Naive thymus-derived CD8-positive, alpha-beta T cell (primary cell): ENCODE data around the gene HOXC10. TPM values are rescaled to one million over a fixed set of nuclear protein-coding genes. Genes with fewer than 3 reads are reported as not detected.

Experiments used
- ATAC-seq, 2 donors: fragments of 150-1000 bp; cut with Tn5 transposase in 1 of 2; sonication (Bioruptor Pico), chemical (Tn5 transposase) in 1 of 2; 1 replicate in 1 of 2; 2 replicates in 1 of 2; pipeline ENCODE4 v1.10.0; 2021; ENCODE audit warnings: mild to moderate bottlenecking in 2 of 2, moderate library complexity in 2 of 2
- POLR2A ChIA-PET: fragments of 350-600 bp; sonication (Branson Sonifier 250); formaldehyde crosslinking; loops from one replicate; lab custom pipeline; 2021; ENCODE audit warnings: antibody characterized with exemption; lab: Charles Lee
- DNase-seq, 10 donors: peaks; one replicate each; pipeline versions ENCODE4 v3.0.0 to v3.0.0-alpha.2; 2020 to 2022
- H3K27ac Mint-ChIP-seq, 10 donors: one replicate each; pipeline ENCODE4 v1.8.0; 2020 to 2022; ENCODE audit warnings: mild to moderate bottlenecking in 10 of 10, mixed read lengths in 10 of 10, moderate library complexity in 4 of 10, inconsistent platforms in 1 of 10
- H3K27me3 Mint-ChIP-seq, 5 donors: one replicate each; pipeline ENCODE4 v1.8.0; 2021 to 2022; ENCODE audit warnings: mixed read lengths in 5 of 5
- H3K36me3 Mint-ChIP-seq, 3 donors: one replicate each; pipeline ENCODE4 v1.8.0; 2020 to 2022; ENCODE audit warnings: mixed read lengths in 3 of 3, mild to moderate bottlenecking in 2 of 3, inconsistent platforms in 1 of 3
- H3K4me1 Mint-ChIP-seq, 4 donors: one replicate each; pipeline ENCODE4 v1.8.0; 2021 to 2022; ENCODE audit warnings: mixed read lengths in 4 of 4
- H3K4me3 Mint-ChIP-seq, 10 donors: one replicate each; pipeline ENCODE4 v1.8.0; 2020 to 2022; ENCODE audit warnings: mild to moderate bottlenecking in 10 of 10, mixed read lengths in 10 of 10, moderate library complexity in 6 of 10, inconsistent platforms in 1 of 10
- H3K9me3 Mint-ChIP-seq, 9 donors: one replicate each; pipeline ENCODE4 v1.8.0; 2020 to 2022; ENCODE audit warnings: mixed read lengths in 9 of 9, mild to moderate bottlenecking in 3 of 9, inconsistent platforms in 1 of 9, moderate library complexity in 1 of 9
- polyA plus RNA-seq, 3 donors: library from polyadenylated mRNA; unstranded; fragments of 300-500 nt; fragmentation: Illumina TruSeq; gene quantifications; one replicate each; pipeline ENCODE4 v1.2.3, GENCODE V29; 2021
- total RNA-seq, 8 experiments: library from RNA in 2 of 8; stranded (reverse) in 2 of 8; gene quantifications; one replicate each; pipeline ENCODE4 v1.2.3 and lab custom pipeline; 2021 to 2026

HOXC10 gene
- total and polyA plus RNA-seq, 5 experiments from 2014 or later = not detected

- no peak for ATAC-seq
- Mint-ChIP-seq H3K27ac (peak overlapping the region in 5 of 10 donors; percentile 37 to 91 (median 66)), H3K36me3 (peaks cover 2 to 5% (median 5%) of the 10 kb centered on the region in 3 donors), H3K4me1 (peaks cover 13 to 55% (median 28%) of the 10 kb centered on the region in 4 donors), H3K4me3 (peak overlapping the region in 5 of 10 donors; percentile 8 to 70 (median 41)), H3K9me3 (peaks cover 0 to 15% (median 2%) of the 10 kb centered on the region in 9 donors), H3K27me3 (peaks cover 54 to 96% (median 73%) of the 10 kb centered on the region in 5 donors)
- DNase-seq = no peak
- POLR2A ChIA-PET = interaction anchor here (0.6 kb wide), 1 partner anchor 614 kb away, joined by 3 read pairs; no protein-coding TSS in a partner anchor
Observed at GRCh38 chr12:53952871-53953734, 31.8 kb upstream of the HOXC10 start.

GRCh38 chr12:53953831-53954693 is 30.9 kb upstream of the HOXC10 start:
- POLR2A ChIA-PET = no interaction called here
- ATAC-seq (no peak), DNase-seq (no peak)
- Mint-ChIP-seq H3K27me3 (peaks cover 50 to 95% (median 73%) of the 10 kb centered on the region in 5 donors), H3K4me3 (peak overlapping the region in 5 of 10 donors; percentile 11 to 24 (median 19)), H3K27ac (peak overlapping the region in 4 of 10 donors; percentile 31 to 86 (median 50)), H3K9me3 (peaks cover 0 to 15% (median 0%) of the 10 kb centered on the region in 9 donors), H3K4me1 (peaks cover 15 to 55% (median 28%) of the 10 kb centered on the region in 4 donors), H3K36me3 (peaks cover 2 to 5% (median 4%) of the 10 kb centered on the region in 3 donors)

GRCh38 chr12:53954694-53955035 is 30.3 kb upstream of the HOXC10 start, which contains the start of gene HOXC12:
HOXC12 (plus strand) TSS chr12:53954903; CDS start chr12:53954930, 27 bp downstream.
- H3K36me3 Mint-ChIP-seq = peaks cover 3 to 5% (median 4%) of the 10 kb centered on the region in 3 donors
- POLR2A ChIA-PET = no interaction called here
- ATAC-seq (no peak), DNase-seq (no peak)
- H3K27ac Mint-ChIP-seq = peak within 1 kb of the TSS in 4 of 10 donors; percentile 46 to 86 (median 59)
- H3K27me3 Mint-ChIP-seq = peaks cover 49 to 95% (median 73%) of the 10 kb centered on the region in 5 donors
- peaks cover 0 to 15% (median 0%) of the 10 kb centered on the region in 9 donors for H3K9me3 Mint-ChIP-seq
- H3K4me3 Mint-ChIP-seq = peak within 1 kb of the TSS in 8 of 10 donors; percentile 8 to 60 (median 22)
- peaks cover 15 to 58% (median 28%) of the 10 kb centered on the region in 4 donors for H3K4me1 Mint-ChIP-seq

GRCh38 chr12:53955036-53955775 is 29.7 kb upstream of the HOXC10 start:
- peaks cover 15 to 60% (median 31%) of the 10 kb centered on the region in 4 donors for H3K4me1 Mint-ChIP-seq
- peaks cover 5 to 6% (median 5%) of the 10 kb centered on the region in 3 donors for H3K36me3 Mint-ChIP-seq
- peak overlapping the region in 6 of 10 donors; percentile 15 to 60 (median 36) for H3K4me3 Mint-ChIP-seq
- DNase-seq (no peak), ATAC-seq (no peak)
- POLR2A ChIA-PET = no interaction called here
- peaks cover 52 to 95% (median 73%) of the 10 kb centered on the region in 5 donors for H3K27me3 Mint-ChIP-seq
- H3K27ac Mint-ChIP-seq = peak overlapping the region in 1 of 10 donors; percentile 86
- H3K9me3 Mint-ChIP-seq = peaks cover 0 to 15% (median 0%) of the 10 kb centered on the region in 9 donors

- Mint-ChIP-seq H3K4me1 (peaks cover 15 to 55% (median 34%) of the 10 kb centered on the region in 4 donors), H3K4me3 (peak overlapping the region in 7 of 10 donors; percentile 4 to 60 (median 36)), H3K9me3 (peaks cover 0 to 15% (median 0%) of the 10 kb centered on the region in 9 donors), H3K27me3 (peaks cover 52 to 95% (median 73%) of the 10 kb centered on the region in 5 donors), H3K36me3 (peaks cover 5 to 10% (median 6%) of the 10 kb centered on the region in 3 donors), H3K27ac (peak overlapping the region in 2 of 10 donors; percentile 63 to 83)
- DNase-seq (no peak), ATAC-seq (no peak)
- POLR2A ChIA-PET = no interaction called here
Observed at GRCh38 chr12:53955776-53956250, 29.1 kb upstream of the HOXC10 start.

GRCh38 chr12:53956251-53956887 is 28.6 kb upstream of the HOXC10 start:
- peak; percentile 55 to 64 for ATAC-seq
- Mint-ChIP-seq H3K9me3 (peaks cover 0 to 15% (median 0%) of the 10 kb centered on the region in 9 donors), H3K27me3 (peaks cover 48 to 91% (median 69%) of the 10 kb centered on the region in 5 donors), H3K27ac (peak overlapping the region in 1 of 10 donors; percentile 83), H3K36me3 (peaks cover 5 to 10% (median 6%) of the 10 kb centered on the region in 3 donors), H3K4me3 (peak overlapping the region in 6 of 10 donors; percentile 4 to 52 (median 40)), H3K4me1 (peaks cover 12 to 51% (median 31%) of the 10 kb centered on the region in 4 donors)
- DNase-seq = peak in 1 of 10 donors; percentile 32
- POLR2A ChIA-PET = no interaction called here

- H3K4me3 Mint-ChIP-seq = peak overlapping the region in 3 of 10 donors; percentile 17 to 51 (median 49)
- POLR2A ChIA-PET = no interaction called here
- peak overlapping the region in 1 of 10 donors; percentile 51 for H3K27ac Mint-ChIP-seq
- H3K27me3 Mint-ChIP-seq = peaks cover 52 to 88% (median 69%) of the 10 kb centered on the region in 5 donors
- peaks cover 0 to 15% (median 3%) of the 10 kb centered on the region in 9 donors for H3K9me3 Mint-ChIP-seq
- peaks cover 5 to 10% (median 6%) of the 10 kb centered on the region in 3 donors for H3K36me3 Mint-ChIP-seq
- ATAC-seq = peak in 1 of 2 donors; percentile 9
- no peak for DNase-seq
- peaks cover 12 to 44% (median 28%) of the 10 kb centered on the region in 4 donors for H3K4me1 Mint-ChIP-seq
Observed at GRCh38 chr12:53956914-53957536, 27.9 kb upstream of the HOXC10 start.

GRCh38 chr12:53958128-53958527 is 26.8 kb upstream of the HOXC10 start:
- peaks cover 3 to 10% (median 6%) of the 10 kb centered on the region in 3 donors for H3K36me3 Mint-ChIP-seq
- ATAC-seq = no peak
- no peak for DNase-seq
- peaks cover 0 to 14% (median 3%) of the 10 kb centered on the region in 9 donors for H3K9me3 Mint-ChIP-seq
- POLR2A ChIA-PET = no interaction called here
- H3K27me3 Mint-ChIP-seq = peaks cover 54 to 88% (median 67%) of the 10 kb centered on the region in 5 donors
- peak overlapping the region in 2 of 10 donors; percentile 20 to 33 for H3K4me3 Mint-ChIP-seq
- H3K4me1 Mint-ChIP-seq = peaks cover 12 to 39% (median 28%) of the 10 kb centered on the region in 4 donors
- peak overlapping the region in 1 of 10 donors; percentile 82 for H3K27ac Mint-ChIP-seq

- peaks cover 3 to 11% (median 8%) of the 10 kb centered on the region in 3 donors for H3K36me3 Mint-ChIP-seq
- peaks cover 0 to 4% (median 0%) of the 10 kb centered on the region in 9 donors for H3K9me3 Mint-ChIP-seq
- peaks cover 49 to 88% (median 67%) of the 10 kb centered on the region in 5 donors for H3K27me3 Mint-ChIP-seq
- H3K4me3 Mint-ChIP-seq = peak overlapping the region in 1 of 10 donors; percentile 61
- ATAC-seq (no peak), DNase-seq (no peak)
- peaks cover 18 to 40% (median 32%) of the 10 kb centered on the region in 4 donors for H3K4me1 Mint-ChIP-seq
- peak overlapping the region in 1 of 10 donors; percentile 86 for H3K27ac Mint-ChIP-seq
- POLR2A ChIA-PET = interaction anchor here (0.9 kb wide), 1 partner anchor 9 kb away, joined by 3 read pairs; no protein-coding TSS in a partner anchor
Observed at GRCh38 chr12:53959314-53959713, 25.6 kb upstream of the HOXC10 start.
